ENCODE data around the gene CEP120.
"Not testable (repeated sequence)": the region's sequence is repeated elsewhere in the genome, so short reads cannot be mapped to it uniquely, and the experiment has no call there.

CEP120 gene

DNA sequence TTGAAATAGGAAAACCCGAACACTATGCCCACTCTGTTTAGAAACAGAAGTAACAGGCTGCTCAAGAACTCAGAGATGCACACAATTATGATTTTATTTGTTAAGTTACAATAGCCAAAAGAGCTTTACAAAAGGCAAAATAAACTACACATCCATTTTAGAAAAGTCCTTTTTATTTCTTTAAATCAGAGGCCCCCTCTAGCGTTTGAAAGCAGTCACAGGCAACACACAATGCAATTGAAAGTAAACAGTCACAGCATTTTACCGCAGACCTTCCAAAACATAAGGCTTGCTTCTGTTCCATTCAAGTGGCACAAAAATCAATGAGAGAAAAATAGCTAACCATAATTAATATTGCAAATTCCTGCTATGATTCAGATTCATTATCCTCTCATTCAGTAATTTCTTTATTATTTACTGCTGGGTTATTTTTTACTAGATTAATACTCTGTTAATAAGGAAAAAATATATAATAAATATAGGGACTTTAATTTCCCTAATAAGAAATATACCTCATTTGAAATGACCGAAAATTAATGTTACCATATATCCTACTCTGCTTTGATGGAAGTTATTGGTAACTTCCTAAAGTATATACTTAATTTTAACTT lies 78.3 kb downstream of the CEP120 start:
- H3K79me2 ChIP-seq (ENCODE audit: control insufficient read depth, low read length) = no peaks in the 10 kb centered on the region
- H3F3A ChIP-seq (ENCODE audit: control insufficient read depth, insufficient read depth) = no peaks in the 10 kb centered on the region
- H3K4me2 ChIP-seq (ENCODE audit: low read length) = no peak overlapping the region
- no peaks in the 10 kb centered on the region for H3K4me1 ChIP-seq (ENCODE audit: control insufficient read depth, low read length)
- no peaks in the 10 kb centered on the region for H3K27me3 ChIP-seq (ENCODE audit: control insufficient read depth, low read length)
- TF ChIP-seq EZH2phosphoT487 (IDR thresholded peaks at IDR 0.05; ENCODE audit: borderline replicate concordance, low read length) (no peak), CTCF (IDR thresholded peaks at IDR 0.05; ENCODE audit: low read depth, low read length, poor library complexity, severe bottlenecking) (peak; percentile 37)
- H3K36me3 ChIP-seq (ENCODE audit: control insufficient read depth, low read length) = peaks cover 25% of the 10 kb centered on the region
- no peaks in the 10 kb centered on the region for H4K20me1 ChIP-seq (ENCODE audit: control insufficient read depth, insufficient read depth, low read depth, low read length)
- H3K27ac ChIP-seq (ENCODE audit: low read depth, low read length) = no peak overlapping the region
- no peaks in the 10 kb centered on the region for H3K9me3 ChIP-seq (ENCODE audit: control insufficient read depth, insufficient read depth, low read length)
- H3K4me3 ChIP-seq (ENCODE audit: low read length) = no peak overlapping the region
- no peaks in the 10 kb centered on the region for H3K9me2 ChIP-seq (replicated peaks; ENCODE audit: control insufficient read depth, low read length)

DNA sequence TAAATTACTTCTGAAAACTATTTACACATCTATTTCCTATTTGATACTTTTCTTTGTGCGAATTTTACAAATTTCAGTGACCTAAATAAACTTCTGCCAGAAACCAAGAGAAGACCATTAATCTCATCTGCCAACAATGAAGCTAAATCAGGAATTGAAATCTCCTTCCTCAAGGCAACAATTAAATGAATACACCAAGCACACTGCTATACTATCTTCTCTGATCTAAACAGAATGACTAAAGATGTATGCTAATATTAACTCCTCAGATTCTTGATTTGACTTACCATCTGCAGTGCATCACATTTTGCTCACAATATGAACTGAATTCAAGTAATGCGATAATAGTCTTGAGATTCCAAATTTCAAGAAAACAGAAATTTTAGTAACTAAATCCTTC lies 82.3 kb downstream of the CEP120 start:
- no peaks in the 10 kb centered on the region for H3K79me2 ChIP-seq (ENCODE audit: control insufficient read depth, low read length)
- H3K9me2 ChIP-seq (replicated peaks; ENCODE audit: control insufficient read depth, low read length) = no peaks in the 10 kb centered on the region

GRCh38 chr5:123308377-123308776 lies 114.8 kb downstream of the CEP120 start:
- H3K9me3 ChIP-seq (ENCODE audit: control insufficient read depth, insufficient read depth, low read length); H3K9me2 ChIP-seq (replicated peaks; ENCODE audit: control insufficient read depth, low read length); H3K36me3 ChIP-seq (ENCODE audit: control insufficient read depth, low read length); H3K79me2 ChIP-seq (ENCODE audit: control insufficient read depth, low read length); H3F3A ChIP-seq (ENCODE audit: control insufficient read depth, insufficient read depth); H3K4me2 ChIP-seq (ENCODE audit: low read length); H4K20me1 ChIP-seq (ENCODE audit: control insufficient read depth, insufficient read depth, low read depth, low read length); H3K27me3 ChIP-seq (ENCODE audit: control insufficient read depth, low read length); H3K27ac ChIP-seq (ENCODE audit: low read depth, low read length); H3K4me1 ChIP-seq (ENCODE audit: control insufficient read depth, low read length); H3K4me3 ChIP-seq (ENCODE audit: low read length): not testable (repeated sequence)

More for the DNA sequence above, 82.3 kb downstream of the CEP120 start:
- no peaks in the 10 kb centered on the region for H3K4me1 ChIP-seq (ENCODE audit: control insufficient read depth, low read length)
- H3K4me3 ChIP-seq (ENCODE audit: low read length) = no peak overlapping the region
- H3K27me3 ChIP-seq (ENCODE audit: control insufficient read depth, low read length) = no peaks in the 10 kb centered on the region
- H4K20me1 ChIP-seq (ENCODE audit: control insufficient read depth, insufficient read depth, low read depth, low read length) = no peaks in the 10 kb centered on the region
- no peak overlapping the region for H3K4me2 ChIP-seq (ENCODE audit: low read length)
- TF ChIP-seq EZH2phosphoT487 (IDR thresholded peaks at IDR 0.05; ENCODE audit: borderline replicate concordance, low read length) (no peak), CTCF (IDR thresholded peaks at IDR 0.05; ENCODE audit: low read depth, low read length, poor library complexity, severe bottlenecking) (no peak)
- H3K9me3 ChIP-seq (ENCODE audit: control insufficient read depth, insufficient read depth, low read length) = no peaks in the 10 kb centered on the region
- no peaks in the 10 kb centered on the region for H3F3A ChIP-seq (ENCODE audit: control insufficient read depth, insufficient read depth)
- H3K27ac ChIP-seq (ENCODE audit: low read depth, low read length) = no peak overlapping the region
- peaks cover under 1% of the 10 kb centered on the region; the same call in 1 of the 2 replicates for H3K36me3 ChIP-seq (ENCODE audit: control insufficient read depth, low read length)

DNA sequence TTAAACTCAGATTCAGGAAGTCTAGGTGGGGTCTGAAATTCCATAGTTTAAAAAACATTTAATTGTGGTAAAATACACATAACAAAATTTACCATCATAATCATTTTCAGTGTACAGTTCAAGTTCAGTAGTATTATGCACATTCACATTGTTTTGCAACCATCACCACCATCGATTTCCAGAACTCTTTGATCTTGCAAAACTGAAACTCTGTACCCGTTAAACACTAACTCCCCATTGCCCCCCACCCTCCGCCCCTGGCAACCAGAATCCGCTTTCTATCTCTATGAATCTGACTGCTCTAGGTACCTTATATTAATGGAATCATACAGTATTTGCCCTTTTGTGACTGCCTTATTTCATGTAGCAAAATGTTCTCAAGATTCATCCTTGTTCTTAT lies 117.5 kb downstream of the CEP120 start:
- no peak overlapping the region for H3K4me2 ChIP-seq (ENCODE audit: low read length)

More for the DNA sequence above, 117.5 kb downstream of the CEP120 start:
- Histone ChIP-seq H3K4me1 (ENCODE audit: control insufficient read depth, low read length) (no peaks in the 10 kb centered on the region), H3K4me3 (ENCODE audit: low read length) (no peak overlapping the region), H3K9me3 (ENCODE audit: control insufficient read depth, insufficient read depth, low read length) (no peaks in the 10 kb centered on the region), H3K79me2 (ENCODE audit: control insufficient read depth, low read length) (no peaks in the 10 kb centered on the region), H3K36me3 (ENCODE audit: control insufficient read depth, low read length) (no peaks in the 10 kb centered on the region), H3K27me3 (ENCODE audit: control insufficient read depth, low read length) (no peaks in the 10 kb centered on the region; the same call in 1 of the 2 replicates), H4K20me1 (ENCODE audit: control insufficient read depth, insufficient read depth, low read depth, low read length) (no peaks in the 10 kb centered on the region), H3K9me2 (replicated peaks; ENCODE audit: control insufficient read depth, low read length) (no peaks in the 10 kb centered on the region), H3K27ac (ENCODE audit: low read depth, low read length) (no peak overlapping the region), H3F3A (ENCODE audit: control insufficient read depth, insufficient read depth) (no peaks in the 10 kb centered on the region)
- TF ChIP-seq EZH2phosphoT487 (IDR thresholded peaks at IDR 0.05; ENCODE audit: borderline replicate concordance, low read length) = no peak
- TF ChIP-seq CTCF (IDR thresholded peaks at IDR 0.05; ENCODE audit: low read depth, low read length, poor library complexity, severe bottlenecking) = no peak

Data from DOHH2 (cell line).